GM21619 (cell line): ENCODE measurements around the gene SLC13A2.

Experiments
- ATAC-seq: cut with Tn5 transposase; IDR thresholded peaks from one replicate; pipeline ENCODE4 v1.9.1; 2021; ENCODE audit not compliant: unreplicated experiment

SLC13A2 gene

DNA sequence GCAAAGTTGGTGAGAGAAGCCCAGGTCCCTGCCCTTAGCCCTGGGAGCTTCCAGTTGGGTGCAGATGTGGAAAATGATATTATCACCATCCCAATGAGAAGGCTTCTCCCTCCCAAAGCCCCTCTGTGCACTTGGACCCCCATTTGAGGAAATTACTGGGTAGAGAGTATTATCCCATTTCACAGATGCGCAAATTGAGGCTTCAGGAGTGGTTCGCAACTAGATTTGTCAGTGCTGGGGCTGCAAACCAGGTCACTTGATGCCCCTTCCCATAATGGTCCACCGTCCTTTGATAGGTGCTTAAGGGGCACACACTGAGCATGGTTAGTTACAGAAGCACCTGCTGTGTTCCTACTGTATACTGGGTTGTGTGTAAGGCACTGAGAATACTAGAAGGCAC lies 18.4 kb downstream of the SLC13A2 start:
- ATAC-seq, result no peak

- no peak for ATAC-seq
Measured at GRCh38 chr17:28492352-28493310, 19.2 kb downstream of the SLC13A2 start.

- no peak for ATAC-seq
Measured at GRCh38 chr17:28493460-28493859, 20.0 kb downstream of the SLC13A2 start.

- no peak for ATAC-seq
Measured at GRCh38 chr17:28494445-28495188, 21.2 kb downstream of the SLC13A2 start.

DNA sequence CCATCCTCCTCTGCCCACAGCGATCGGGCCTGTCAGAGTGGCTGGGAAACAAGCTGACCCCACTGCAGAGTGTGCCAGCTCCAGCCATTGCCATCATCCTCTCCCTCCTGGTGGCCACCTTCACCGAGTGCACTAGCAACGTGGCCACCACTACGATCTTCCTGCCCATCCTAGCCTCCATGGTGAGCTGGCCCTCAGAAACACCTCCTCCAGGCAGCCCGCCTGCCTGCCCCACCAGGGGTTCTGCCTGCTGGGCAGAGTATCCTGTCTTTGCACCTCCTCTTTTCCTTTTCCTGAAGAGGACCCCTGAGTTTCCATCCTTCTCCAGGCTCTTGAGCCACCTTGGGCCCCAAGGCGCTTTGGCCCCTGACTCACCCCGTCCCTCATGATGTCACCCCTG lies 22.2 kb downstream of the SLC13A2 start:
- no peak for ATAC-seq

GRCh38 chr17:28497931-28498330 lies 24.5 kb downstream of the SLC13A2 start:
- ATAC-seq, result no peak

GRCh38 chr17:28498652-28499363 lies 25.4 kb downstream of the SLC13A2 start:
- ATAC-seq, result no peak

DNA sequence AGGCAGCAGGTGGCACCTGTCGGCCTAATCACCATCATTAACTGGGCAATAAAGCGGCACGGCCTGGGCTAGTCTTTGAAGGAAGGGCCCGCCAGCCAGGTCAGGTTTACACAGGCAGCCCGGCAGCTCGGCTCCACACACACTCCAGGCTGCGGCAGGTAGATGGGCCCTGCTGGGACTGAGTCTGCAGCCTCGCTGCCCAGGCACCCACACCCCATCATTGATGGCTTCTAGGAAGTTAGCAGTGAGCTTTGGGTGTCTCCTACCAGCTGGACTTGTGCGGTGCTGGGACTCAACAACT lies 25.9 kb downstream of the SLC13A2 start:
- no peak for ATAC-seq

GRCh38 chr17:28499684-28500357 lies 26.4 kb downstream of the SLC13A2 start:
- no peak for ATAC-seq

- ATAC-seq, result peak; percentile 47
Measured at GRCh38 chr17:28500712-28501379, 27.4 kb downstream of the SLC13A2 start.

DNA sequence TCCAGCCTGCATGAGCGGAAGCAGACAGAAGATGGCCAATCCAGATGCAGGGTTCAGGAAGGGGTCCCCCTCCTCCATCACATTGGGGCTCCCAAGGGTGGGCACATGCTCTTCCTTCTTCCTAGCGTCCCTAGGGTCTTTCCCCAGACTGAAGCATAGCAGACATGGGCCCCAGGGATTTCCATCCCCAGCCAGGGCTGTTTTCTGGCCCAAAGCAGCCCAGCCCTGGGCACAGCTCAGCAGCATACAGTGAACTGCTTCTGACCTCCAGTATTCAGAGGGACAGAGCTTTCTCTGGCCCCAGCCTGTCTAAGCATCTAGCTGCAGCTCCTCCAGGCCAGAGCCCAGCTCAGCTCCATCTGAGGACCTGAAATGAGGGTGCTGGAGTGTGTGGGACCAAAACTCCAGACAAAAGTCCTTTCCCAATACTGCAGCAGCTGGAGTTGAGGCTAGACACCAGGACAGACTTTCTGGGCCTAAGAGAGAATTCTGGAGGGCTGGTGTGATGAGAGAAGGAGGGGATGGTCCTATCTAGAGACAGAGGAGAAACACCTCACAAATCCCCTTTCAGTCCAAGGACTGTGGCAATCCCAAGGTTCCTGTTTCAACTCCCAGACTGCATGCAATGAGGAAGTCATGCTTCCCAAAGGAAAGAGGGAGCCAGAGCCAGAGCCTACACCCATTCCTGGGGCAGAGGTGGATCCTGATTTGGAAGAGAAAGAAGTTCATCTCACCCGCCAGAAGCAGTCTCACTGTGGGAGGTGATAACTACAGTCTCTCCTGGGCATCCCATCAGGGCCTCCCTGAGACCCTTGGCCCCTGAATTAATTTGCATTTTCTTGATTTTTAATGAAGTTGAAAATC lies 28.2 kb downstream of the SLC13A2 start:
- no peak for ATAC-seq

GRCh38 chr17:28503420-28503819 lies 30.0 kb downstream of the SLC13A2 start:
- no peak for ATAC-seq

GRCh38 chr17:28505986-28506665 lies 32.7 kb downstream of the SLC13A2 start, which contains the start of gene FOXN1:
FOXN1 (plus strand) TSS chr17:28506348; CDS start chr17:28523970, 17,622 bp downstream.
- no peak for ATAC-seq

- no peak for ATAC-seq
Measured at GRCh38 chr17:28506763-28507487, 33.5 kb downstream of the SLC13A2 start.

DNA sequence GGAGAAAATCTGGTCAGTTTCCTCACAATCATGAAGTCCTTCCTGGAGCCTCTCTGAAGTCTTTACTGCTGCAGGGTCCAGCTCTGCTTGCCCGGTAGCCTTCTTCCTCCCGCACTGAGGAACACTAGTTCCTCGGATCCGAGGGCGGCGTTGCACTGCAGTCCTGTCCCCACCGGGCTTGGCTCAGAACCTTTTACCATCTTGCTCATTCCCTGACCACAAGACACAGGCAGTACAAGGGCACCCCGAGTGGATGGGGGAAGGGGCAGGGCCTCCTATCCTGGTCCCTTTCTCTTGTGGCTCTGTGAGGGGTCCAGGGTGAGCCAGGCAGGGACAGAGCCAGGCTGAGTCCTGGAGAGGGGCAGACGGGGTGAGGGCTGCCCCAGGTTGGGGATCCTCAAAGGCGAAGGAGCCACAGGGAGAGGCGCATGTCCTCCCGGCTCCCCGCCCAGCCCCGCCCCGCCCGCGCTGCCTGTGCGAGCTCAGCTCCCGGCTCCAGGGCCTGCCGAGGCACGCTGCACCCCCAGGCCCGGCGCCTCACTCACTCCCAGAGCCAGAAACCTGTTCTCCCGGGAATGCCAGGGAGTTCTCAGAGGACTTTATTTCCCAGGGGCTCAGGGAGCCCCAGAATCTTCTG lies 34.2 kb downstream of the SLC13A2 start:
- no peak for ATAC-seq

- no peak for ATAC-seq
Measured at GRCh38 chr17:28508211-28508724, 34.8 kb downstream of the SLC13A2 start.

- no peak for ATAC-seq
Measured at GRCh38 chr17:28509789-28510188, 36.3 kb downstream of the SLC13A2 start.
